IPS-18a (cell line): ENCODE measurements around the gene RABAC1.
"Not testable (repeated sequence)": the region's sequence is repeated elsewhere in the genome, so short reads cannot be mapped to it uniquely, and the experiment has no call there.

Experiments used
- H3K27ac ChIP-seq: one replicate; pipeline ENCODE4 v1.5.1; 2013; ENCODE audit warnings: low read length
- H3K27me3 ChIP-seq: one replicate; pipeline ENCODE4 v1.6.1; 2013; ENCODE audit warnings: mild to moderate bottlenecking, low read length; ENCODE audit not compliant: control insufficient read depth, insufficient read depth
- H3K36me3 ChIP-seq: one replicate; pipeline ENCODE4 v1.6.1; 2013; ENCODE audit warnings: low read depth, low read length; ENCODE audit not compliant: control insufficient read depth
- H3K4me1 ChIP-seq: one replicate; pipeline ENCODE4 v1.6.1; 2013; ENCODE audit warnings: low read depth, low read length; ENCODE audit not compliant: control insufficient read depth
- H3K4me3 ChIP-seq: one replicate; pipeline ENCODE4 v1.5.1; 2013; ENCODE audit warnings: low read length
- H3K9ac ChIP-seq: one replicate; pipeline ENCODE4 v1.6.1; 2013; ENCODE audit warnings: mild to moderate bottlenecking, low read length, moderate library complexity
- H3K9me3 ChIP-seq: one replicate; pipeline ENCODE4 v1.6.1; 2013; ENCODE audit warnings: low read depth, low read length; ENCODE audit not compliant: control insufficient read depth

RABAC1 gene

DNA sequence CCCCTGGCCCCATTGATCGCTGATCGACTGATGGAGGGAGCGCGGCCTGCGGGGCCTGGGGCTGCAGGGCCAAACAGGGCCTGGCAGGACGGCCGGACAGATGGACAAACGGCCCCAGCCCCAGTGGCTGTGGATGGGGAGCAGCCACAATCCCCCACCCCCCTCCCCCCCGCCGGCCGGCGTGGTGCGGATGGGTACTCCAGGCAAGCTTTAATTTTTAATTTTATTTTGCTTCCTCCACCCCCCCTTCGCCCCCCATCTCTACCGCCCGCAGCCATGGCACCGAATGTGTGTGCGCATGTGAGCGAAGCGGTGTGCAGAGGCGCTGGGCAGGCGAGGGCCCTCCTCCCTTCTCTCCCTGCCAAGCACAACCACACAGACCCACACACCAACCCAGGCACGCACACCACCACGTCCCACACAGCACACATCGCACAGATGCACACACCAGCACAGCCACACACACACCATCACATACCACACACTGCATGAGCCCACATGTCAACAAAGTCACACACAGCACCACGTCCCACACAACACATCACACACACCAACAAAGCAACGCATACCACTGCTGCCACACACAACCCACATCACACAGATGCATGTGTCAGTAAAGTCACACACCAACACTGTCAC lies 43.2 kb downstream of the RABAC1 start:
- Histone ChIP-seq H3K27me3 (peaks cover 100% of the 10 kb centered on the region), H3K36me3 (no peaks in the 10 kb centered on the region), H3K4me3 (no peak overlapping the region), H3K4me1 (no peaks in the 10 kb centered on the region), H3K9ac (no peak overlapping the region), H3K9me3 (no peaks in the 10 kb centered on the region), H3K27ac (no peak overlapping the region)

DNA sequence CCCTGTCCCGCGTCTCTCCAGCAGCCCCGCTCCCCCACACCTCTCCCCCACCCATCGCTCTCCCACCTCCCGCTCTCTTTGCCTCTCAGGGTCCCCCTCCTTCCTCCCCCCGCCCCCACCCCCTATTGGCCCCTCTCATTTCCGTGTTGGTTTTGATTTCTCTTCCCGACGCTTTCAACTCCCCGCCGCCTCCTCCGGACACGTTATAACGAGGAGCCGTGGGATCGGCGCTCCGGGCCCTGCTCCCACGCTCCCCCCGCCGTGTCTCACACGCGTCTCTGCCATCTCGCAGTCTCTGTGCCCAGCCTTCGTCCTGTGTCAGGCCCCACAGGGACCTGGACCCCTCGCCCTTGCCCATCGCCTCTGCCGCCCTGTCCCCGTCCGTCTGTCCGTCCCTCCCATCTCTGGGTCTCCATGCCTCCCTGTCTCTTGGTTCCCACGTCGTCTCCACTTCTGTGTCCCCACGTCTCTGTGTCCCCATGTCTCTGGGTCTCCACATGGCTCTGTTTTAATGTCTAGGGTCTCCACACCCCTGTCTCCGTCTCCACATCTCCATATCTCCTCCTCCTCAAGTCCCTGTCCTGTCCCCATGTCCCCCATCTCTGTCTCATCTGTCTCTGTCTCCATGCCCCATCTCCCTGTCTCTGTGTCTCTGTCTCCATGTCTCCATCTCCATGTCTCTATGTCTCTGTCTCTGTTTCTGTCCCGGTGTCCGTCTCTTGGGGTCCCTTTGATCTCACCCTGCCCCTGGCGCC lies 43.9 kb downstream of the RABAC1 start:
- H3K9ac ChIP-seq = no peak overlapping the region
- H3K4me1 ChIP-seq = no peaks in the 10 kb centered on the region
- H3K27me3 ChIP-seq = peaks cover 100% of the 10 kb centered on the region
- no peaks in the 10 kb centered on the region for H3K36me3 ChIP-seq
- no peak overlapping the region for H3K27ac ChIP-seq
- H3K4me3 ChIP-seq = no peak overlapping the region
- no peaks in the 10 kb centered on the region for H3K9me3 ChIP-seq

GRCh38 chr19:41914424-41914834 lies 44.7 kb downstream of the RABAC1 start:
- H3K36me3 ChIP-seq, H3K4me1 ChIP-seq, H3K27ac ChIP-seq, H3K9ac ChIP-seq, H3K4me3 ChIP-seq, H3K9me3 ChIP-seq: not testable (repeated sequence)
- peaks cover 100% of the 10 kb centered on the region for H3K27me3 ChIP-seq

- H3K36me3 ChIP-seq = no peaks in the 10 kb centered on the region
- H3K9ac ChIP-seq = no peak overlapping the region
- no peaks in the 10 kb centered on the region for H3K4me1 ChIP-seq
- no peaks in the 10 kb centered on the region for H3K9me3 ChIP-seq
- peaks cover 100% of the 10 kb centered on the region for H3K27me3 ChIP-seq
- no peak overlapping the region for H3K27ac ChIP-seq
- H3K4me3 ChIP-seq = no peak overlapping the region
Observed at GRCh38 chr19:41913538-41914423, 45.3 kb downstream of the RABAC1 start.

DNA sequence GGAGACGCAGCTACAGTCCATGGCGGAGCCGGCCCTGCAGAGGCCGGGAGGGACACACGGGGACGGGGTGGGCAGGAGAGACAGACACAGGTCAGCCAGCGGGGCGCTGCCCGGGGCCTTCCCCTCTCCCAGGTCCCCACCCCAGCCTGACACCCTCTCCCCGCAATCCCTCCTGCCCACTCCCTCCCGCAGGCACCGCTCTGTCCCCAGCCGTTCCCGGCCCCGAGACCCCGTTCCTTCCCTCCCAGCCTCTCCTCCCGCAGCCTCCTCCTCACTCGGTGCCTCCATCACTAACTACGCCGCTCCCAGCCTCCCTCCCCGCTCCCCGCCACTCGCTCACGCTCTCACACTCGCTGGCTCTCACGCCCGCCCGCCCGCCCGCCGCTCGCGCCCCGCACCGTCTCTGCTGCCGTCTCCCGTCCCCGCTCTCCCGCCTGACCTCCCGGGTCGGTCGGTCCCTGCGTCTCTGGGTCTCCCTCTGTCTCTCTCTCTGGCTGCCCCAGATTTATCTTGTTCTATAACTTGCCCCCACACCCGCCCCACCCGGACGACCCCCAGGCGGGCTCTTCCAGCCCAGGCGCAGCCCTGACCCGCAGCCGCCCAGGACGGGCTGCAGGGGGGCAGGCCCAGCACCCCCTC lies 46.1 kb downstream of the RABAC1 start:
- Histone ChIP-seq H3K9ac (no peak overlapping the region), H3K36me3 (no peaks in the 10 kb centered on the region), H3K4me1 (no peaks in the 10 kb centered on the region), H3K27me3 (peaks cover 94% of the 10 kb centered on the region), H3K9me3 (no peaks in the 10 kb centered on the region), H3K4me3 (peak overlapping the region; percentile 21), H3K27ac (no peak overlapping the region)

DNA sequence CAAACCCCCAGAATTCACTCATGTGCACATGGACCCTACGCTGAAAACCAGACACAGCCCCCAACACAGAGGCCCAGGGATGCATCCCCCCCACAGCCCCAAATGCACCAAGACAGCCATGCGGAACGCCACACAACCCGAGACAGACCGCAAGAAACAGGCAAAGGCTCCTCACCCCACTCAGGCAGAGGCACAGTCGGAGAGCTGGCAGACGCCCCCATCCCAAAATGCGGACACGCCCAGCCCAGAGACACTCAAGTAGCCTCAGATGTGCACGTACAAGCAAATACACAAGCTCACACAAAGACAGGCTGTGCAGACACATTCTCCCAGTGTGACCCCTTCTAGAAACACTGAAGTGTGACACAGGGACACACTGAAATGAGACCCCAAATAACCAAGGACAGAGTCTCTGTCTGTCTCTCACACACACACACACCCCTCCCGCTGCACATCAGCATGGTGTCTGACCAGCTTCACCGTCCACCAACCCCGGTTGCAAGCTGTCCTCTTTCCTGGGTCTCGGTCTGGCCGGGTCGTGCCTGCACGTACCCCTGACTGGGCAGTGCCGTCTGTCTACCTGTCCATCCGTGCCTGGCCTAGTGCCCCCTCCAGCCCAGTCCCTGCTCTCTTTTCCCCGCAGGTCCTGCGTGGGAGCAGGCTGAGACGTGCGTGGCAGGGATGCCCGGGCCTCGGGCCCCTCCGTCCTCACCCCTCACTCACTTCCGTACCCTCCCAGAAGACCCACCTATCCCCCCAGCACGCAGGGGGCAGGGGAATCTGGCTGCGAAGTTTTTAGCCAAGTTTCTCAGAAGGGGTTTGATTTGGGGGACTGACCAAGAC lies 47.0 kb downstream of the RABAC1 start:
- Histone ChIP-seq H3K4me3 (no peak overlapping the region), H3K9me3 (no peaks in the 10 kb centered on the region), H3K27ac (no peak overlapping the region), H3K9ac (no peak overlapping the region), H3K4me1 (no peaks in the 10 kb centered on the region), H3K36me3 (no peaks in the 10 kb centered on the region), H3K27me3 (peaks cover 85% of the 10 kb centered on the region)

DNA sequence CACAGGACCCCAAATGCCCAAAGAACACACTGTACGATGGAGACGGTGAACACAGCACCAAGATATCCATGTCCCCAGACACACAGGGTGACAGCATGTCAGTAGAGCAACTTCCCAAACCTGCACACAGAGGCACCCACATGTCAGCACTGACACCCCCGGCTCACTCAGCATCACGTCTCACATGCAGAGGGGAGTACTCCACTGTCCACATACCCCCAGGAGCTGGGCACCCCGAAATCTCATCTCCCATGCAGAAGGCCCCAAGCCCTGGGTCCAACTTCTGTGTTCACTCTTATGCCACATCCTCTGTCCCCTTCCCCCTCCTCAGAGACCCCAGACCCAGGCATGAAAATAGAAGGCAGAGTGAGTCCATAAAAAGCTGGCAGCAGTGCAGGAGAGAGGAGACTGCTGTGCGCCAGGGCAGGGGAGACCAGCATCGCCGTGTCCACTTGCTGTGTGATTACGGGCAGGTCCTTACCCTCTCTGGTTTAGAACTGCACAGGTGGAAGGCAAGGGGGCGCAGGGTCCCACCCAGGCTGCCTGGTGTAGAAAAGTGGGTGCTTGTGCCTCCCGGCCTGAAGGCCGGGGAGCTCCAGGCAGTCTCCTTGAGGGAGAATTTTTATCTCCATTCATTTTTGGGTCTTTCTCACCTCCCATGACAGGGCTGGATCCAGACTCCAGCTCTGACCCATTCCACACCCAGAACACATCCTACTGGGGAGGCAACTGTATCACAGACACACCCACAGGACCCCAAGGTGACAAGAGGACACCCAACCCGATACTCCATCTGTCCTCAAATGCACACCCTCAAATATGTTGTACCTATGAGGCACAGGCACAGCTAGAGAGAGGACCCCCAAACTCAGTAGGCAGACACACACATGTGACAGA lies 47.9 kb downstream of the RABAC1 start:
- Histone ChIP-seq H3K9ac (no peak overlapping the region), H3K27ac (no peak overlapping the region), H3K36me3 (no peaks in the 10 kb centered on the region), H3K4me3 (no peak overlapping the region), H3K4me1 (no peaks in the 10 kb centered on the region), H3K9me3 (no peaks in the 10 kb centered on the region), H3K27me3 (peaks cover 77% of the 10 kb centered on the region)

GRCh38 chr19:41910240-41910991 lies 48.7 kb downstream of the RABAC1 start:
- H3K27ac ChIP-seq = no peak overlapping the region
- H3K4me1 ChIP-seq = no peaks in the 10 kb centered on the region
- peaks cover 68% of the 10 kb centered on the region for H3K27me3 ChIP-seq
- no peak overlapping the region for H3K4me3 ChIP-seq
- no peaks in the 10 kb centered on the region for H3K9me3 ChIP-seq
- no peaks in the 10 kb centered on the region for H3K36me3 ChIP-seq
- H3K9ac ChIP-seq = no peak overlapping the region

DNA sequence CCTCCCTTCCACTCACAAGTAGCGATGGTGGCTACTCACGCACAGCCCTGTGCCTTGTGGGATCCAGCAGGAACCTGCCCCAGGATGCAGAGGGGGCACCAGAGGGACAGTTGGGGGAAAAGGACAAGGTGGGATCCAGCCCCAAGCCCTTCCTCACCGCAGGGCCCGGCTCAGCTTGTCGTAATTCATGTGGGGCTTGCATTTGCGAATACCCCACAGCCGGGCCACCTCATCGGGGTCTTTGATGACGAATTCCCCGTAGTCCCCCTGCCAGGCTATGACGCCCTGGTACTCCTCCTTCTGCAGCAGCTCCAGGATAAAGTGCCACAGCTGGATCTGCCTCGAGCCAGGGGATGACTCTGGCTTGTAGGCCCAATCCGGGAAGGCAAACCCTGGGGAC lies 49.4 kb downstream of the RABAC1 start:
- H3K4me3 ChIP-seq = no peak overlapping the region
- no peaks in the 10 kb centered on the region for H3K36me3 ChIP-seq
- H3K9me3 ChIP-seq = no peaks in the 10 kb centered on the region
- H3K27ac ChIP-seq = no peak overlapping the region
- H3K27me3 ChIP-seq = peaks cover 61% of the 10 kb centered on the region
- no peak overlapping the region for H3K9ac ChIP-seq
- no peaks in the 10 kb centered on the region for H3K4me1 ChIP-seq
